ENCODE measurements around the gene C2orf72.
A peak's percentile ranks its signal among the peaks of the same experiment; 100 is the strongest.

DNA sequence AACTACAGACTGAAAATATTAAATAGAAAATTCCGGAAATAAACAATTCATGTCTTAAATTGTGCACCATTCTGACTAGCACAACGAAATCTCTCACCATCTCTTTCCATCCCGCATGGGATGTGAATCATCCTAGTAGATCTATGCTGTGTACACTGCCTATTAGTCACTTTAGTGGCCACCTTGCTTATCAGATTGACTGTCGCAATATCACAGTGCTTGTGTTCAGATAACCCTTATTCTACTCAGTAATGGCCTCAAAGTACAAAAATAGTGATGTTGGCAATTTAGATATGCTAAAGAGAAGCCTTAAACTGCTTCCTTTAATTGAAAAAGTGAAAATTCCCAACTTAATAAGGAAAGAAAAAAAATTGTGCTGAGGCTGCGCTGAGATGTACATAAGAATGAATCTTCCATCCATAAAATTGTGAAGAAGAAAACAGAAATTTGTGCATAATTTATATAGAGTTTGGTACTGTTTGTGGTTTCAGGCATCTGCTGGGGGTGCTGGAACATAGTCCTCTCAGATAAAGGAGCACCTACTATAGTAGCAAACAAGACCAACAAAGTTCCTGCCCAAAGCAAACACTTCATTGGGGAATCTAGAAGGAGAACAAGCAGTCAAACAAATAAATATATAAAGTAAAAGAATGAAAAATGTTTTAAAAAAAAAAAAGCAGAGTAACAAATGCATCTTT is 31.4 kb downstream of the C2orf72 start:
- TF ChIP-seq, protein P1, sequence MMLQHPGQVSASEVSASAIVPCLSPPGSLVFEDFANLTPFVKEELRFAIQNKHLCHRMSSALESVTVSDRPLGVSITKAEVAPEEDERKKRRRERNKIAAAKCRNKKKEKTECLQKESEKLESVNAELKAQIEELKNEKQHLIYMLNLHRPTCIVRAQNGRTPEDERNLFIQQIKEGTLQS (IDR thresholded peaks at IDR 0.05) = no peak
- TF ChIP-seq, protein P2, sequence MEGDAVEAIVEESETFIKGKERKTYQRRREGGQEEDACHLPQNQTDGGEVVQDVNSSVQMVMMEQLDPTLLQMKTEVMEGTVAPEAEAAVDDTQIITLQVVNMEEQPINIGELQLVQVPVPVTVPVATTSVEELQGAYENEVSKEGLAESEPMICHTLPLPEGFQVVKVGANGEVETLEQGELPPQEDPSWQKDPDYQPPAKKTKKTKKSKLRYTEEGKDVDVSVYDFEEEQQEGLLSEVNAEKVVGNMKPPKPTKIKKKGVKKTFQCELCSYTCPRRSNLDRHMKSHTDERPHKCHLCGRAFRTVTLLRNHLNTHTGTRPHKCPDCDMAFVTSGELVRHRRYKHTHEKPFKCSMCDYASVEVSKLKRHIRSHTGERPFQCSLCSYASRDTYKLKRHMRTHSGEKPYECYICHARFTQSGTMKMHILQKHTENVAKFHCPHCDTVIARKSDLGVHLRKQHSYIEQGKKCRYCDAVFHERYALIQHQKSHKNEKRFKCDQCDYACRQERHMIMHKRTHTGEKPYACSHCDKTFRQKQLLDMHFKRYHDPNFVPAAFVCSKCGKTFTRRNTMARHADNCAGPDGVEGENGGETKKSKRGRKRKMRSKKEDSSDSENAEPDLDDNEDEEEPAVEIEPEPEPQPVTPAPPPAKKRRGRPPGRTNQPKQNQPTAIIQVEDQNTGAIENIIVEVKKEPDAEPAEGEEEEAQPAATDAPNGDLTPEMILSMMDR (IDR thresholded peaks at IDR 0.05; ENCODE audit: low read depth, low read length, missing input control) = no peak
- TF ChIP-seq EGR1 (IDR thresholded peaks at IDR 0.05; ENCODE audit: low read depth in 2 of 2) = no peak
- no peak for TF ChIP-seq FOXA1 (IDR thresholded peaks at IDR 0.05)
- TF ChIP-seq, protein P3, sequence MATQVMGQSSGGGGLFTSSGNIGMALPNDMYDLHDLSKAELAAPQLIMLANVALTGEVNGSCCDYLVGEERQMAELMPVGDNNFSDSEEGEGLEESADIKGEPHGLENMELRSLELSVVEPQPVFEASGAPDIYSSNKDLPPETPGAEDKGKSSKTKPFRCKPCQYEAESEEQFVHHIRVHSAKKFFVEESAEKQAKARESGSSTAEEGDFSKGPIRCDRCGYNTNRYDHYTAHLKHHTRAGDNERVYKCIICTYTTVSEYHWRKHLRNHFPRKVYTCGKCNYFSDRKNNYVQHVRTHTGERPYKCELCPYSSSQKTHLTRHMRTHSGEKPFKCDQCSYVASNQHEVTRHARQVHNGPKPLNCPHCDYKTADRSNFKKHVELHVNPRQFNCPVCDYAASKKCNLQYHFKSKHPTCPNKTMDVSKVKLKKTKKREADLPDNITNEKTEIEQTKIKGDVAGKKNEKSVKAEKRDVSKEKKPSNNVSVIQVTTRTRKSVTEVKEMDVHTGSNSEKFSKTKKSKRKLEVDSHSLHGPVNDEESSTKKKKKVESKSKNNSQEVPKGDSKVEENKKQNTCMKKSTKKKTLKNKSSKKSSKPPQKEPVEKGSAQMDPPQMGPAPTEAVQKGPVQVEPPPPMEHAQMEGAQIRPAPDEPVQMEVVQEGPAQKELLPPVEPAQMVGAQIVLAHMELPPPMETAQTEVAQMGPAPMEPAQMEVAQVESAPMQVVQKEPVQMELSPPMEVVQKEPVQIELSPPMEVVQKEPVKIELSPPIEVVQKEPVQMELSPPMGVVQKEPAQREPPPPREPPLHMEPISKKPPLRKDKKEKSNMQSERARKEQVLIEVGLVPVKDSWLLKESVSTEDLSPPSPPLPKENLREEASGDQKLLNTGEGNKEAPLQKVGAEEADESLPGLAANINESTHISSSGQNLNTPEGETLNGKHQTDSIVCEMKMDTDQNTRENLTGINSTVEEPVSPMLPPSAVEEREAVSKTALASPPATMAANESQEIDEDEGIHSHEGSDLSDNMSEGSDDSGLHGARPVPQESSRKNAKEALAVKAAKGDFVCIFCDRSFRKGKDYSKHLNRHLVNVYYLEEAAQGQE (IDR thresholded peaks at IDR 0.05) = no peak
- TF ChIP-seq YY1 (IDR thresholded peaks at IDR 0.05) = peak; percentile 26
